Measurements from ENCODE around the gene PCDHGA7.
"Not testable (repeated sequence)": the region's sequence is repeated elsewhere in the genome, so short reads cannot be mapped to it uniquely, and the experiment has no call there.

Gene PCDHGA7

GRCh38 chr5:141432726-141433125, 50.2 kb downstream of the PCDHGA7 start:
- not testable (repeated sequence) for DNase-seq

DNA sequence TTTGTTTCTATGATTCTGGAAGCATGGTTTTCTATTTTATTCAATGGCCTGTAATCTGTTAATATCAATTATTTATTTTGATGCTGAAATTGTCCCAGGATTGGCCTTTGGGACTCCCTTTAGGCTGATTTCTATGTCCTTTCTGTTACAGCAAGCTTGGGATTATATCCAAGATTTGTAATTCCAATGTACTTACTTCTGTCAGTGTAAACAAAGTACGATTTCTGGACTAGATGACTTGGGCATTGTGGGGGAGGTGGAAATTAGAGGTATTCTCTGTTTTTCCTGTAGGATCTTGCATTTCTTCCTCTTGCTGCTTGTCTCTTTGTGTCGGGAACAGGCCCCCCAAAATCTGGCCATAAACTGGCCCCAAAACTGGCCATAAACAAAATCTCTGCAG, 51.5 kb downstream of the PCDHGA7 start:
- DNase-seq = no peak

All from NCI-H2227 treated with DMSO at 0.1 percent for 48 hours (cell line).